A549 (cell line): ENCODE measurements around the gene NPPA.

Source experiments
- BHLHE40 ChIP-seq: IDR thresholded peaks from 2 replicates; pipeline ENCODE4 v1.6.1; 2012; ENCODE audit warnings: low read depth, low read length, inconsistent platforms
- CHD4 ChIP-seq: fragments of 200-600 bp; sonication (generic); IDR thresholded peaks from 2 replicates; pipeline ENCODE4 v1.6.1; 2016; ENCODE audit warnings: antibody characterized with exemption, mild to moderate bottlenecking, borderline replicate concordance
- CTCF ChIP-seq: fragments of >200 bp; sonication (Bioruptor Twin); formaldehyde crosslinking; IDR thresholded peaks from 3 replicates; pipeline ENCODE4 v1.5.1; 2016
- EP300 ChIP-seq, 2 experiments: fragments of >200 bp; sonication (Bioruptor Twin); formaldehyde crosslinking; IDR thresholded peaks; 2 replicates in 1 of 2; 3 replicates in 1 of 2; pipeline ENCODE4 v1.6.1; 2016 to 2017
- JUN ChIP-seq, 2 experiments: fragments of >200 bp; sonication (Bioruptor Twin); formaldehyde crosslinking; IDR thresholded peaks; 2 replicates in 1 of 2; 3 replicates in 1 of 2; pipeline ENCODE4 v1.6.1; 2016 to 2017
- POLR2A ChIP-seq: IDR thresholded peaks from 2 replicates; pipeline ENCODE4 v1.6.1; 2012; ENCODE audit warnings: mild to moderate bottlenecking, low read length
- RAD21 ChIP-seq, 2 experiments: fragments of >200 bp in 1 of 2; sonication (Bioruptor Twin) in 1 of 2; formaldehyde crosslinking in 1 of 2; IDR thresholded peaks in 1 of 2; conservative IDR thresholded peaks in 1 of 2; 2 replicates in 1 of 2; 3 replicates in 1 of 2; pipeline ENCODE4 v1.6.1; 2012 to 2018; ENCODE audit warnings: inconsistent platforms in 1 of 2
- RFX5 ChIP-seq: fragments of 450-650 bp; IDR thresholded peaks from 2 replicates; pipeline ENCODE4 v1.7.1; 2014; ENCODE audit warnings: antibody characterized with exemption, mild to moderate bottlenecking, moderate library complexity
- USF2 ChIP-seq: fragments of 450-650 bp; IDR thresholded peaks from 2 replicates; pipeline ENCODE4 v1.6.1; 2014; ENCODE audit warnings: antibody characterized with exemption
- ZFP36 ChIP-seq: fragments of 450-650 bp; IDR thresholded peaks from 2 replicates; pipeline ENCODE4 v1.6.1; 2014; ENCODE audit warnings: borderline replicate concordance; ENCODE audit not compliant: partially characterized antibody
- TF ChIP-seq, protein P1 (sequence below): fragments of 250-450 bp; sonication (Bioruptor Pico); IDR thresholded peaks from 2 replicates; pipeline ENCODE4 v1.5.0; 2021; ENCODE audit warnings: mild to moderate bottlenecking, moderate library complexity, borderline replicate concordance

GRCh38 chr1:11799099-11799498, 48.5 kb downstream of the NPPA start:
- TF ChIP-seq CTCF (no peak), POLR2A (no peak), EP300 (IDR thresholded peaks at IDR 0.05) (no peak), JUN (IDR thresholded peaks at IDR 0.05) (no peak), RFX5 (no peak), ZFP36 (no peak), BHLHE40 (no peak), RAD21 (conservative IDR thresholded peaks at IDR 0.05 in 1 of 2, IDR thresholded peaks at IDR 0.05 in 1 of 2) (no peak), CHD4 (no peak), USF2 (no peak)
- TF ChIP-seq, protein P1, sequence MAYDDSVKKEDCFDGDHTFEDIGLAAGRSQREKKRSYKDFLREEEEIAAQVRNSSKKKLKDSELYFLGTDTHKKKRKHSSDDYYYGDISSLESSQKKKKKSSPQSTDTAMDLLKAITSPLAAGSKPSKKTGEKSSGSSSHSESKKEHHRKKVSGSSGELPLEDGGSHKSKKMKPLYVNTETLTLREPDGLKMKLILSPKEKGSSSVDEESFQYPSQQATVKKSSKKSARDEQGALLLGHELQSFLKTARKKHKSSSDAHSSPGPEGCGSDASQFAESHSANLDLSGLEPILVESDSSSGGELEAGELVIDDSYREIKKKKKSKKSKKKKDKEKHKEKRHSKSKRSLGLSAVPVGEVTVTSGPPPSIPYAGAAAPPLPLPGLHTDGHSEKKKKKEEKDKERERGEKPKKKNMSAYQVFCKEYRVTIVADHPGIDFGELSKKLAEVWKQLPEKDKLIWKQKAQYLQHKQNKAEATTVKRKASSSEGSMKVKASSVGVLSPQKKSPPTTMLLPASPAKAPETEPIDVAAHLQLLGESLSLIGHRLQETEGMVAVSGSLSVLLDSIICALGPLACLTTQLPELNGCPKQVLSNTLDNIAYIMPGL (CRISPR knock-in tag), result no peak
